IMR-90 (cell line): ENCODE data around the gene TNRC6C. TPM values are rescaled to one million over a fixed set of nuclear protein-coding genes. Genes with fewer than 3 reads are reported as not detected.

Experiments
- ATAC-seq: fragments of 200-7000 bp; cut with Tn5 transposase; 2 replicates; pipeline ENCODE4 v1.9.1; 2020; ENCODE audit warnings: low read depth, mild to moderate bottlenecking, moderate library complexity
- BruUV-seq: library from RNA; stranded (reverse); fragments of 400-500 nt; replicated peaks from 2 replicates; lab custom pipeline; 2021; lab: Mats Ljungman, UMichigan
- CTCF ChIA-PET: fragments of 300-600 bp; formaldehyde crosslinking; extraction: SDS; loops from one replicate; lab custom pipeline; 2021; ENCODE audit warnings: antibody characterized with exemption; lab: Yijun Ruan, JAX
- POLR2A ChIA-PET: fragments of 300-600 bp; sonication (Branson Sonifier 250); formaldehyde crosslinking; loops from one replicate; lab custom pipeline; 2022; ENCODE audit warnings: antibody characterized with exemption; ENCODE audit not compliant: unreplicated experiment; lab: Charles Lee
- DNase-seq: peaks from one replicate; pipeline ENCODE4 v3.0.0; 2013
- H2AFZ ChIP-seq: replicated peaks from 2 replicates; pipeline ENCODE3; 2013; ENCODE audit warnings: low read length, mild to moderate bottlenecking; ENCODE audit not compliant: poor library complexity
- H2AK5ac ChIP-seq: 2 replicates; pipeline ENCODE4 v1.6.1; 2013; ENCODE audit warnings: low read depth, low read length, inconsistent platforms
- H2AK9ac ChIP-seq: replicated peaks from 2 replicates; pipeline ENCODE3; 2013; ENCODE audit warnings: mild to moderate bottlenecking, low read depth, low read length, moderate library complexity; ENCODE audit not compliant: poor library complexity
- H2BK120ac ChIP-seq: 2 replicates; pipeline ENCODE4 v1.6.1; 2013; ENCODE audit warnings: low read depth, low read length, inconsistent platforms
- H2BK15ac ChIP-seq: 3 replicates; pipeline ENCODE4 v1.6.1; 2013; ENCODE audit warnings: low read depth, low read length, inconsistent platforms
- H2BK20ac ChIP-seq: 2 replicates; pipeline ENCODE4 v1.6.1; 2013; ENCODE audit warnings: low read depth, mild to moderate bottlenecking, inconsistent platforms, low read length, moderate library complexity
- H2BK5ac ChIP-seq: 2 replicates; pipeline ENCODE4 v1.6.1; 2013; ENCODE audit warnings: mild to moderate bottlenecking, low read depth, low read length, inconsistent platforms; ENCODE audit not compliant: poor library complexity, severe bottlenecking
- H3K14ac ChIP-seq: replicated peaks from 2 replicates; pipeline ENCODE4 v1.6.1; 2013; ENCODE audit warnings: low read depth, low read length, inconsistent platforms
- H3K18ac ChIP-seq: 2 replicates; pipeline ENCODE4 v1.6.1; 2013; ENCODE audit warnings: low read depth, low read length, control low read depth
- H3K23ac ChIP-seq: 2 replicates; pipeline ENCODE4 v1.6.1; 2013; ENCODE audit warnings: low read depth, low read length, inconsistent platforms
- H3K27ac ChIP-seq: 2 replicates; pipeline ENCODE4 v1.5.1; 2013; ENCODE audit warnings: mild to moderate bottlenecking, control low read depth, low read length; ENCODE audit not compliant: insufficient read depth
- H3K27me3 ChIP-seq: 2 replicates; pipeline ENCODE4 v1.6.1; 2013; ENCODE audit warnings: low read length; ENCODE audit not compliant: control insufficient read depth, insufficient read depth
- H3K36me3 ChIP-seq: 2 replicates; pipeline ENCODE4 v1.6.1; 2013; ENCODE audit warnings: low read length, mixed read lengths; ENCODE audit not compliant: control insufficient read depth, insufficient read depth
- H3K4ac ChIP-seq: 2 replicates; pipeline ENCODE4 v1.6.1; 2013; ENCODE audit warnings: low read depth, low read length, inconsistent platforms
- H3K4me1 ChIP-seq: 2 replicates; pipeline ENCODE4 v1.6.1; 2013; ENCODE audit warnings: low read length, mixed read lengths; ENCODE audit not compliant: control insufficient read depth, insufficient read depth
- H3K4me2 ChIP-seq: 2 replicates; pipeline ENCODE4 v1.6.1; 2013; ENCODE audit warnings: low read depth, mild to moderate bottlenecking, control low read depth, low read length, moderate library complexity
- H3K4me3 ChIP-seq: 2 replicates; pipeline ENCODE4 v1.5.1; 2013; ENCODE audit warnings: low read depth, mild to moderate bottlenecking, control low read depth, low read length, moderate library complexity; ENCODE audit not compliant: insufficient read depth
- H3K56ac ChIP-seq: 2 replicates; pipeline ENCODE4 v1.6.1; 2013; ENCODE audit warnings: low read length, inconsistent platforms; ENCODE audit not compliant: insufficient read depth; ENCODE audit errors: extremely low read depth
- H3K79me1 ChIP-seq, 2 experiments: 2 replicates each; pipeline ENCODE4 v1.6.1; 2013; ENCODE audit warnings: low read length in 2 of 2, inconsistent platforms in 1 of 2, low read depth in 1 of 2
- H3K9ac ChIP-seq: 2 replicates; pipeline ENCODE4 v1.6.1; 2013; ENCODE audit warnings: low read depth, low read length, control low read depth
- H3K9me1 ChIP-seq: 2 replicates; pipeline ENCODE4 v1.6.1; 2013; ENCODE audit warnings: low read length, inconsistent platforms; ENCODE audit not compliant: insufficient read depth
- H3K9me3 ChIP-seq: 2 replicates; pipeline ENCODE4 v1.6.1; 2013; ENCODE audit warnings: low read length; ENCODE audit not compliant: control insufficient read depth, insufficient read depth
- H4K20me1 ChIP-seq: 2 replicates; pipeline ENCODE4 v1.6.1; 2013; ENCODE audit warnings: low read length, inconsistent platforms; ENCODE audit not compliant: insufficient read depth
- H4K5ac ChIP-seq: 2 replicates; pipeline ENCODE4 v1.6.1; 2013; ENCODE audit warnings: mild to moderate bottlenecking, low read depth, low read length, control low read depth
- H4K8ac ChIP-seq, 2 experiments: 2 replicates each; pipeline ENCODE4 v1.6.1; 2013; ENCODE audit warnings: low read depth in 2 of 2, low read length in 2 of 2, control low read depth in 1 of 2, inconsistent platforms in 1 of 2
- H4K91ac ChIP-seq: 2 replicates; pipeline ENCODE4 v1.6.1; 2013; ENCODE audit warnings: low read depth, low read length, inconsistent platforms; ENCODE audit not compliant: insufficient read depth
- CEBPB ChIP-seq: IDR thresholded peaks from 2 replicates; pipeline ENCODE4 v1.6.1; 2012; ENCODE audit warnings: low read depth, low read length, improper control_type of control experiment
- CHD1 ChIP-seq: IDR thresholded peaks from 2 replicates; pipeline ENCODE4 v1.6.1; 2012; ENCODE audit warnings: low read depth, low read length, improper control_type of control experiment
- MXI1 ChIP-seq: IDR thresholded peaks from 2 replicates; pipeline ENCODE4 v1.6.1; 2012; ENCODE audit warnings: low read depth, mild to moderate bottlenecking, low read length, moderate library complexity, borderline replicate concordance
- POLR2A ChIP-seq: IDR thresholded peaks from 2 replicates; pipeline ENCODE4 v1.6.1; 2012; ENCODE audit warnings: mild to moderate bottlenecking, low read depth, low read length
- RCOR1 ChIP-seq: IDR thresholded peaks from 2 replicates; pipeline ENCODE4 v1.6.1; 2012; ENCODE audit warnings: mild to moderate bottlenecking, low read length, improper control_type of control experiment; ENCODE audit not compliant: insufficient replicate concordance
- WGBS, 2 experiments: methylation state at CpG; one replicate each; pipeline versions ENCODE4 v1.1.5 to v1.1.7; 2013; ENCODE audit warnings: missing lambda C conversion rate in 2 of 2; ENCODE audit not compliant: insufficient read length in 1 of 2; ENCODE audit errors: extremely low coverage in 2 of 2; 5-methylcytosine and 5-hydroxymethylcytosine counted together
- dilution Hi-C: fragments of 300-500 bp; cut with HindIII; formaldehyde crosslinking; loops from one replicate; pipeline ENCODE4 v1.14.3; 2018; ENCODE audit warnings: low sequenced_read_pairs; ENCODE audit not compliant: unreplicated experiment
- in situ Hi-C: fragments of 300-500 bp; cut with MboI; formaldehyde crosslinking; loops from 3 replicates; pipeline ENCODE4 v1.14.3; 2019; ENCODE audit warnings: low sequenced_read_pairs, inconsistent platforms, mixed read lengths
- intact Hi-C: fragments of 100-400 bp; cut with micrococcal nuclease; formaldehyde crosslinking; loops from 2 replicates; pipeline ENCODE4 v1.10.0; 2022
- polyA plus RNA-seq, 3 experiments: library from polyadenylated mRNA; depleted of rRNA; stranded (reverse); fragments of >200 nt; gene quantifications; 2 replicates each; pipeline ENCODE4 v1.2.3, GENCODE V29; 2012; ENCODE audit warnings: low replicate concordance in 1 of 3
- total RNA-seq: library from RNA; depleted of rRNA; stranded (reverse); fragments of >200 nt; gene quantifications from 2 replicates; pipeline ENCODE4 v1.2.3, GENCODE V29; 2012

TNRC6C gene
- total and polyA plus RNA-seq, 2 of the 4 experiments (the other 2 are of a cell fraction), result 1.6 to 2.7 TPM

DNA sequence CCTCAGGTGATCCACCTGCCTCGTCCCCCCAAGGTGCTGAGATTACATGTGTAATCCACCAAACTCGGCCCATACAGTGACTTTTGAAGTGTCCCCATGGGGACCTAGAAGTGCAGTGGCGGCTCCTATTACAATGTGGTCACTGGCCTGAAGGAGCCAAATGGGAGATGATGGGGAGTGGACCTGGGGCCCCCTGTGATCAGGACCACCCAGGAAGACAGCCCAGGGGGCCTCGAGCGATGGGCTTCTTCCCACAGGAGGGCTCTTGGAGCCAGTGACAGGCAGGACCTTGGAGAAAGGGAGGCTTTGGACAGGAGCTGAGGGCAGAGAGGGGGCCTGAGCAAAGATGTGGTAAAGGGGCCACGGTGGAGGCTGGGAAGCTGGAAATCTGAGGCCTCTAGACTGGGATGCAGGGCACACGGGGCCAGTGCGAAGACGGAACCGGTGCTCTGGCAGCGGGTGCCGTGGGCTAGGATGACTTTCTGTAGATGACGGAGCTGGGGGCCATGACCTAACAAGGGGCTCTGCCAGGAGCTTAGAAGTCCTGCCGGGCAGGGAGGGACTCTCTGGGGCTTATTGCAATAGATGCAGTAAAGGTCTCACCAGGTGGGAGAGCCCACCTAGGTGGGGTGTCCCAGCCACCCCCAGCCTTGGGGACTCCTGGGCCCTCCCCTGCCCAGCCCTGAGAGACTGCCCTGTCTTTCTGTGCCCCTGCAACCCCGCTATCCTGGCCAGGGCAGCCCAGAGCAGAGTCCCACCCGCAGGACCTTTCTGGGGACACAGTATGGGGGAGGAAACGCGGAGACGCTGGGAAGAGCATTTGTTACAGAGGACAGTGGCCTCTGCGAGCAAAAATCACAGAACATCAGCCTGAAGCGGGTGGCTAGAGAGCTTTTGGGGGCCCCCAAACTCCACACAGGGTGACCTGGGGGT is 185.0 kb downstream of the TNRC6C start:
- H3K56ac ChIP-seq, result no peak overlapping the region
- H3K9me1 ChIP-seq, result no peaks in the 10 kb centered on the region
- no peak overlapping the region for H2AFZ ChIP-seq
- no peak overlapping the region for H4K8ac ChIP-seq
- no peak overlapping the region for H3K18ac ChIP-seq
- H3K23ac ChIP-seq, result no peak overlapping the region
- H3K14ac ChIP-seq, result no peak overlapping the region
- no peak overlapping the region for H2BK5ac ChIP-seq
- no peak overlapping the region for H4K5ac ChIP-seq
- 83% methylated on average over 11 of the region's 21 CpGs; no CpG with 5 or more reads in 1 of the 2 experiments for WGBS, 2 experiments
- H3K79me1 ChIP-seq, result no peaks in the 10 kb centered on the region
- H2AK5ac ChIP-seq, result no peak overlapping the region
- BruUV-seq, result no TSS peak
- no peaks in the 10 kb centered on the region for H4K20me1 ChIP-seq
- ATAC-seq (no peak), DNase-seq (no peak)
- no peak overlapping the region for H2BK15ac ChIP-seq
- in situ Hi-C loops, result no loop called here
- H3K4me1 ChIP-seq, result peaks cover 3% of the 10 kb centered on the region; the same call in 1 of the 2 replicates
- TF ChIP-seq CHD1 (no peak), POLR2A (no peak), MXI1 (no peak), CEBPB (no peak), RCOR1 (no peak)
- H2BK20ac ChIP-seq, result no peak overlapping the region
- CTCF ChIA-PET, result interaction anchor here (1.1 kb wide), 1 partner anchor 33 kb away, joined by 5 read pairs; no protein-coding TSS in a partner anchor
- H3K36me3 ChIP-seq, result no peaks in the 10 kb centered on the region
- intact Hi-C loops, result no loop called here
- no peak overlapping the region for H3K4me2 ChIP-seq
- H3K4ac ChIP-seq, result no peak overlapping the region
- H3K27ac ChIP-seq, result no peak overlapping the region
- no peaks in the 10 kb centered on the region; the same call in 1 of the 2 replicates for H3K27me3 ChIP-seq
- no peak overlapping the region for H2AK9ac ChIP-seq
- no peak overlapping the region for H2BK120ac ChIP-seq
- H4K91ac ChIP-seq, result no peak overlapping the region
- POLR2A ChIA-PET, result interaction anchor here (0.9 kb wide), 1 partner anchor 120 kb away, joined by 3 read pairs; no protein-coding TSS in a partner anchor
- no peaks in the 10 kb centered on the region for H3K9me3 ChIP-seq
- H3K9ac ChIP-seq, result no peak overlapping the region
- dilution Hi-C loops, result no loop called here
- no peak overlapping the region for H3K4me3 ChIP-seq
